SK-N-SH treated with all-trans-retinoic acid at 6 μM for 48 hours (cell line): ENCODE data around the gene YOD1.

Experiments
- ATAC-seq: fragments of 200-7000 bp; cut with Tn5 transposase; 3 replicates; pipeline ENCODE4 v1.9.1; 2020; ENCODE audit warnings: mild to moderate bottlenecking, moderate library complexity
- ARNTL ChIP-seq: fragments of 450-650 bp; formaldehyde crosslinking; IDR thresholded peaks from 2 replicates; pipeline ENCODE4 v1.5.0; 2020; ENCODE audit warnings: low read depth, mild to moderate bottlenecking, moderate library complexity, borderline replicate concordance
- BACH2 ChIP-seq: fragments of 250-450 bp; sonication (Bioruptor Pico); IDR thresholded peaks from 2 replicates; pipeline ENCODE4 v1.9.0; 2021; ENCODE audit warnings: mild to moderate bottlenecking, borderline replicate concordance
- CREB5 ChIP-seq: fragments of 250-450 bp; sonication (Bioruptor Pico); IDR thresholded peaks from 2 replicates; pipeline ENCODE4 v1.5.1; 2020; ENCODE audit warnings: low read depth, mild to moderate bottlenecking, moderate library complexity
- CSDC2 ChIP-seq: fragments of 250-450 bp; sonication (Bioruptor Pico); IDR thresholded peaks from 2 replicates; pipeline ENCODE4 v1.5.0; 2020; ENCODE audit warnings: mild to moderate bottlenecking, moderate library complexity
- CSRNP3 ChIP-seq: fragments of 250-450 bp; sonication (Bioruptor Pico); IDR thresholded peaks from 2 replicates; pipeline ENCODE4 v1.5.1; 2021; ENCODE audit warnings: mild to moderate bottlenecking, moderate library complexity
- GLIS3 ChIP-seq: fragments of 250-450 bp; sonication (Bioruptor Pico); IDR thresholded peaks from 2 replicates; pipeline ENCODE4 v1.5.0; 2020; ENCODE audit warnings: mild to moderate bottlenecking, moderate library complexity
- ISL1 ChIP-seq: fragments of 250-450 bp; sonication (Bioruptor Pico); IDR thresholded peaks from 2 replicates; pipeline ENCODE4 v2.1.2; 2022; ENCODE audit warnings: mild to moderate bottlenecking, moderate library complexity
- OSR1 ChIP-seq: fragments of 250-450 bp; sonication (Bioruptor Pico); IDR thresholded peaks from 2 replicates; pipeline ENCODE4 v1.8.0; 2022; ENCODE audit warnings: moderate library complexity, mild to moderate bottlenecking, inconsistent platforms
- PATZ1 ChIP-seq: fragments of 250-450 bp; sonication (Bioruptor Pico); IDR thresholded peaks from 2 replicates; pipeline ENCODE4 v1.8.0; 2020; ENCODE audit warnings: mild to moderate bottlenecking, moderate library complexity, borderline replicate concordance
- POU6F1 ChIP-seq: fragments of 250-450 bp; sonication (Bioruptor Pico); IDR thresholded peaks from 2 replicates; pipeline ENCODE4 v1.8.0; 2021; ENCODE audit warnings: low read depth, mild to moderate bottlenecking, moderate library complexity, borderline replicate concordance
- PPARA ChIP-seq: fragments of 250-450 bp; sonication (Bioruptor Pico); IDR thresholded peaks from 2 replicates; pipeline ENCODE4 v1.5.0; 2020; ENCODE audit warnings: mild to moderate bottlenecking, borderline replicate concordance
- RARB ChIP-seq: fragments of 250-450 bp; sonication (Bioruptor Pico); IDR thresholded peaks from 2 replicates; pipeline ENCODE4 v1.8.0; 2021; ENCODE audit warnings: mild to moderate bottlenecking, moderate library complexity
- SNAI2 ChIP-seq: fragments of 250-450 bp; sonication (Bioruptor Pico); IDR thresholded peaks from 2 replicates; pipeline ENCODE4 v1.5.0; 2020; ENCODE audit warnings: mild to moderate bottlenecking, moderate library complexity
- TOX ChIP-seq: fragments of 250-450 bp; sonication (Bioruptor Pico); IDR thresholded peaks from 2 replicates; pipeline ENCODE4 v1.8.0; 2021; ENCODE audit warnings: mild to moderate bottlenecking, moderate library complexity, borderline replicate concordance
- TSHZ2 ChIP-seq: fragments of 250-450 bp; sonication (Bioruptor Pico); IDR thresholded peaks from 2 replicates; pipeline ENCODE4 v1.5.0; 2020; ENCODE audit warnings: mild to moderate bottlenecking, moderate library complexity
- ZC3H10 ChIP-seq: fragments of 250-450 bp; sonication (Bioruptor Pico); IDR thresholded peaks from 2 replicates; pipeline ENCODE4 v1.5.1; 2021; ENCODE audit warnings: mild to moderate bottlenecking, moderate library complexity
- ZFP3 ChIP-seq: fragments of 250-450 bp; sonication (Bioruptor Pico); IDR thresholded peaks from 2 replicates; pipeline ENCODE4 v1.5.0; 2020; ENCODE audit warnings: mild to moderate bottlenecking, moderate library complexity
- ZNF565 ChIP-seq: fragments of 450-650 bp; formaldehyde crosslinking; conservative IDR thresholded peaks from 2 replicates; pipeline ENCODE4 v1.5.0; 2020; ENCODE audit warnings: low read depth, mild to moderate bottlenecking, moderate library complexity
- ZNF70 ChIP-seq: fragments of 450-650 bp; formaldehyde crosslinking; IDR thresholded peaks from 2 replicates; pipeline ENCODE4 v1.5.0; 2020; ENCODE audit warnings: mild to moderate bottlenecking, moderate library complexity
- ZNF8 ChIP-seq: fragments of 450-650 bp; formaldehyde crosslinking; IDR thresholded peaks from 2 replicates; pipeline ENCODE4 v1.5.0; 2020; ENCODE audit warnings: mild to moderate bottlenecking, moderate library complexity

YOD1 gene

GRCh38 chr1:207084232-207084631, 33.2 kb upstream of the YOD1 start (continued):
- no peak for TF ChIP-seq TSHZ2 (CRISPR knock-in tag)
- no peak for TF ChIP-seq SNAI2 (CRISPR knock-in tag)
- no peak for TF ChIP-seq ARNTL (CRISPR knock-in tag)
- TF ChIP-seq TOX (CRISPR knock-in tag) = no peak
- no peak for TF ChIP-seq CSRNP3 (CRISPR knock-in tag)
- no peak for TF ChIP-seq ZNF70
- no peak for TF ChIP-seq PPARA (CRISPR knock-in tag)
- no peak for TF ChIP-seq RARB (CRISPR knock-in tag)
- TF ChIP-seq GLIS3 (CRISPR knock-in tag) = no peak
- no peak for TF ChIP-seq ZFP3 (CRISPR knock-in tag)
- TF ChIP-seq OSR1 (CRISPR knock-in tag) = no peak

GRCh38 chr1:207081806-207082205, 30.8 kb upstream of the YOD1 start:
- no peak for ATAC-seq
- TF ChIP-seq ISL1 (CRISPR knock-in tag) = no peak
- no peak for TF ChIP-seq ARNTL (CRISPR knock-in tag)
- no peak for TF ChIP-seq PATZ1 (CRISPR knock-in tag)
- TF ChIP-seq ZC3H10 (CRISPR knock-in tag) = no peak
- no peak for TF ChIP-seq RARB (CRISPR knock-in tag)
- TF ChIP-seq CREB5 (CRISPR knock-in tag) = no peak
- TF ChIP-seq GLIS3 (CRISPR knock-in tag) = no peak

GRCh38 chr1:207081088-207081487, 30.1 kb upstream of the YOD1 start:
- TF ChIP-seq OSR1 (CRISPR knock-in tag) (no peak), ISL1 (CRISPR knock-in tag) (no peak)
- ATAC-seq = no peak

- no peak for ATAC-seq
- TF ChIP-seq ZNF70 (no peak), PATZ1 (CRISPR knock-in tag) (no peak), CSDC2 (no peak), BACH2 (CRISPR knock-in tag) (no peak), ZNF8 (no peak), RARB (CRISPR knock-in tag) (no peak), SNAI2 (CRISPR knock-in tag) (no peak), ZFP3 (CRISPR knock-in tag) (no peak), ZNF565 (CRISPR knock-in tag) (no peak), ZC3H10 (CRISPR knock-in tag) (no peak), PPARA (CRISPR knock-in tag) (no peak), POU6F1 (CRISPR knock-in tag) (no peak)
Measured at GRCh38 chr1:207079706-207080241, 28.8 kb upstream of the YOD1 start.
